ENCODE results near the gene HOXC10. TPM values are rescaled to one million over a fixed set of nuclear protein-coding genes. Genes with fewer than 3 reads are reported as not detected.

HOXC10 gene
- total and polyA plus RNA-seq, 2 donors (not counting 1 experiment from before 2014, with no cell fraction given), result not detected

DNA sequence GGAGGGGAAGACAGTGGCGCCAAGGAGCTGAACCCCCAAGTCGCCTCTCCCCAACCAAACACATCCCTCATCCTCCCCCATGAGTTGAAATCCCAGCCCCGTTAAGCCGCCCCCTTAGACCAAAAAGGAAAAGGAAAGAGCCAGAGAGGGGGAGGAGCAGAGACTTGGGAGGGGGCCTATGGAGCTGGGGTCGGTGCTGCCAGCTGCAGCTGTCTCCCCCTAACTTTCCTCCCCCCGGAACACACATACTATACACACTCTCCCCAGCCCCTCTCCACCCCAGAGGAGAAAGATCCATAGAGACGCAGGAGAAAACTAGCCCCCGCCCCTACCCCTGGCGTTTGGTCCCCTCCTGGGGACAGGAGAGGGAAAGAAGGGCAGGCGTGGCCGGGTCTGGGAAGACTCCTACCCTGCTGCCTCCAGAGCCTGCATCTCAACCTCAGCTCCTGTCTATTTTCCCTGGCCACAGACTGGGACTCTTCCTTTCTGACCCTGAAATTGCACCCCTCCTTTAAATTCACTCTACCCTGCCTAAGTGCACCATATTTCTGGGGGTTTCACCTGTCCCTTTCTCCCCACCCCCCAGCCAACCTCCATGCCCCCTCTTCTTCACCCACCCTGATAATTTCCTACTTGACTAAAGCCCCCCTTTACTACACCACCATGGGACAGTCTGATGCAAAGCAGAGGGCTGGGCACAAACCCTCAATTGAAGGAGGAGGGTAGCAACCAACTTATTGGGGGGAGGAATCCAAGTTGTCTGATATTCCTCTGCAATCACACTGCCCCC lies 13.4 kb downstream of the HOXC10 start:
- no peaks in the 10 kb centered on the region for H3K79me2 ChIP-seq (ENCODE audit: control insufficient read depth, insufficient read depth, low read length)
- H2AFZ ChIP-seq (ENCODE audit: insufficient read depth, low read depth, low read length, poor library complexity, severe bottlenecking), result no peak overlapping the region
- intact Hi-C loops (cut with micrococcal nuclease), result loop anchor here (5.0 kb wide), 2 partner anchors 34 to 46 kb away; partner anchors contain the start of genes HOXC12 and HOXC5
- CTCF ChIA-PET, result interaction anchor here (0.7 to 5.0 kb wide), 5 partner anchors 7 to 209 kb away, joined by 3 to 20 read pairs (median 3); no protein-coding TSS in a partner anchor
- H3K4me1 Mint-ChIP-seq, result peaks cover 33% of the 10 kb centered on the region
- 0% methylated on average over 1 of the region's 11 CpGs for WGBS (ENCODE audit: insufficient coverage)
- H3K4me3 ChIP-seq (ENCODE audit: control extremely low read depth in 1 of 5, extremely low read depth in 1 of 5, insufficient read depth in 1 of 5, low read depth in 2 of 5, low read length in 4 of 5), result no peak overlapping the region
- no peak overlapping the region for H3K4me3 Mint-ChIP-seq
- H3K36me3 ChIP-seq (replicated peaks in 1 of 2; ENCODE audit: control extremely low read depth in 1 of 2, control insufficient read depth in 1 of 2, extremely low read depth in 1 of 2, insufficient read depth in 2 of 2, low read length in 1 of 2), result no peaks in the 10 kb centered on the region
- ATAC-seq (ENCODE audit: low read depth) (no peak), DNase-seq (no peak)
- no peak overlapping the region for H3K27ac Mint-ChIP-seq
- no peaks in the 10 kb centered on the region for H4K20me1 ChIP-seq (ENCODE audit: control insufficient read depth, insufficient read depth, low read length, poor library complexity, severe bottlenecking)
- no peak overlapping the region for H3K27ac ChIP-seq (ENCODE audit: low read length in 2 of 2)
- no peak overlapping the region for H3K9ac ChIP-seq (ENCODE audit: low read length)
- no peaks in the 10 kb centered on the region for H3K9me3 Mint-ChIP-seq (ENCODE audit: insufficient read depth)
- H3K27me3 ChIP-seq (replicated peaks in 1 of 4; ENCODE audit: control extremely low read depth in 1 of 4, control insufficient read depth in 3 of 4, insufficient read depth in 4 of 4, low read length in 3 of 4), result peaks cover 0 to 99% (median 83%) of the 10 kb centered on the region in 4 experiments
- peaks cover 0 to 68% (median 0%) of the 10 kb centered on the region in 3 donors for H3K9me3 ChIP-seq (ENCODE audit: control extremely low read depth in 1 of 3, control insufficient read depth in 2 of 3, insufficient read depth in 1 of 3, low read length in 2 of 3)
- peaks cover 86% of the 10 kb centered on the region for H3K27me3 Mint-ChIP-seq
- no peak overlapping the region for H3K4me2 ChIP-seq (replicated peaks; ENCODE audit: low read depth, low read length, poor library complexity, severe bottlenecking)
- POLR2A ChIA-PET, result no interaction called here
- H3K4me1 ChIP-seq (ENCODE audit: control insufficient read depth in 2 of 2, insufficient read depth in 2 of 2, low read length in 2 of 2), result peaks cover 37 to 66% of the 10 kb centered on the region in 2 donors
- TF ChIP-seq, protein P1, sequence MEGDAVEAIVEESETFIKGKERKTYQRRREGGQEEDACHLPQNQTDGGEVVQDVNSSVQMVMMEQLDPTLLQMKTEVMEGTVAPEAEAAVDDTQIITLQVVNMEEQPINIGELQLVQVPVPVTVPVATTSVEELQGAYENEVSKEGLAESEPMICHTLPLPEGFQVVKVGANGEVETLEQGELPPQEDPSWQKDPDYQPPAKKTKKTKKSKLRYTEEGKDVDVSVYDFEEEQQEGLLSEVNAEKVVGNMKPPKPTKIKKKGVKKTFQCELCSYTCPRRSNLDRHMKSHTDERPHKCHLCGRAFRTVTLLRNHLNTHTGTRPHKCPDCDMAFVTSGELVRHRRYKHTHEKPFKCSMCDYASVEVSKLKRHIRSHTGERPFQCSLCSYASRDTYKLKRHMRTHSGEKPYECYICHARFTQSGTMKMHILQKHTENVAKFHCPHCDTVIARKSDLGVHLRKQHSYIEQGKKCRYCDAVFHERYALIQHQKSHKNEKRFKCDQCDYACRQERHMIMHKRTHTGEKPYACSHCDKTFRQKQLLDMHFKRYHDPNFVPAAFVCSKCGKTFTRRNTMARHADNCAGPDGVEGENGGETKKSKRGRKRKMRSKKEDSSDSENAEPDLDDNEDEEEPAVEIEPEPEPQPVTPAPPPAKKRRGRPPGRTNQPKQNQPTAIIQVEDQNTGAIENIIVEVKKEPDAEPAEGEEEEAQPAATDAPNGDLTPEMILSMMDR (IDR thresholded peaks at IDR 0.05), result no peak
- TF ChIP-seq EZH2 (IDR thresholded peaks at IDR 0.05; ENCODE audit: borderline replicate concordance, insufficient read depth, low read depth, low read length, poor library complexity, severe bottlenecking), result no peak

DNA sequence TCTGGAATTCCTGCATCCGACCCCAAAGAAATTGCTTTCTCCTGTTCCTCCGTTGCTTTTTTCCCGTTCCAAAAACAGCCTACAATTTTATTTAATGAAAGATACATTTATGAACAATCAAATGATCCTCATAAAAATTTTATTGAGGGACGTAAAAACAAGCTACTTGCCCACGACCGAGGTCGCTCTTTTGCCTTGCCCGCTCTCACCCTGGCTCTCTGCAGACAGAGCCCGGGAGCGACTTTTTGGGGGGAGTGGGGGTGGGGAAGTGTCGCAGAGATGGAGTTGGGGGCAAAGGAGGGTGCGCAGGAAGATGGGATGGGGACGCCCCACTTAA lies 13.9 kb downstream of the HOXC10 start:
- Histone ChIP-seq H2AFZ (ENCODE audit: insufficient read depth, low read depth, low read length, poor library complexity, severe bottlenecking) (no peak overlapping the region), H4K20me1 (ENCODE audit: control insufficient read depth, insufficient read depth, low read length, poor library complexity, severe bottlenecking) (no peaks in the 10 kb centered on the region), H3K79me2 (ENCODE audit: control insufficient read depth, insufficient read depth, low read length) (no peaks in the 10 kb centered on the region), H3K9ac (ENCODE audit: low read length) (no peak overlapping the region), H3K4me3 (ENCODE audit: control extremely low read depth in 1 of 5, extremely low read depth in 1 of 5, insufficient read depth in 1 of 5, low read depth in 2 of 5, low read length in 4 of 5) (no peak overlapping the region), H3K9me3 (ENCODE audit: control extremely low read depth in 1 of 3, control insufficient read depth in 2 of 3, insufficient read depth in 1 of 3, low read length in 2 of 3) (peaks cover 0 to 67% (median 0%) of the 10 kb centered on the region in 3 donors), H3K36me3 (replicated peaks in 1 of 2; ENCODE audit: control extremely low read depth in 1 of 2, control insufficient read depth in 1 of 2, extremely low read depth in 1 of 2, insufficient read depth in 2 of 2, low read length in 1 of 2) (no peaks in the 10 kb centered on the region), H3K27me3 (replicated peaks in 1 of 4; ENCODE audit: control extremely low read depth in 1 of 4, control insufficient read depth in 3 of 4, insufficient read depth in 4 of 4, low read length in 3 of 4) (peaks cover 0 to 99% (median 83%) of the 10 kb centered on the region in 4 experiments), H3K4me1 (ENCODE audit: control insufficient read depth in 2 of 2, insufficient read depth in 2 of 2, low read length in 2 of 2) (peaks cover 37 to 66% of the 10 kb centered on the region in 2 donors), H3K27ac (ENCODE audit: low read length in 2 of 2) (no peak overlapping the region), H3K4me2 (replicated peaks; ENCODE audit: low read depth, low read length, poor library complexity, severe bottlenecking) (no peak overlapping the region)
- TF ChIP-seq, protein P1 (IDR thresholded peaks at IDR 0.05), result no peak
- TF ChIP-seq EZH2 (IDR thresholded peaks at IDR 0.05; ENCODE audit: borderline replicate concordance, insufficient read depth, low read depth, low read length, poor library complexity, severe bottlenecking), result no peak
- Mint-ChIP-seq H3K4me1 (peaks cover 32% of the 10 kb centered on the region), H3K27ac (no peak overlapping the region), H3K4me3 (no peak overlapping the region), H3K9me3 (ENCODE audit: insufficient read depth) (no peaks in the 10 kb centered on the region), H3K27me3 (peaks cover 86% of the 10 kb centered on the region)
- 16% methylated on average over 6 of the region's 13 CpGs for WGBS (ENCODE audit: insufficient coverage)
- DNase-seq (no peak), ATAC-seq (ENCODE audit: low read depth) (no peak)
- POLR2A ChIA-PET, result no interaction called here
- intact Hi-C loops (cut with micrococcal nuclease), result loop anchor here (5.0 kb wide), 2 partner anchors 33 to 47 kb away; partner anchors contain the start of genes HOXC12 and HOXC5
- CTCF ChIA-PET, result interaction anchor here (0.9 to 5.0 kb wide), 4 partner anchors 14 to 208 kb away, joined by 3 to 20 read pairs (median 10); partner anchors contain the start of gene HOXC10
